DOHH2 (cell line): ENCODE measurements around the gene JOSD1.

Experiments
- H3F3A ChIP-seq: fragments of 200-600 bp; sonication (generic), shearing (Covaris generic); 2 replicates; pipeline ENCODE4 v1.6.0; 2016; ENCODE audit warnings: antibody characterized with exemption, mild to moderate bottlenecking; ENCODE audit not compliant: control insufficient read depth, insufficient read depth
- H3K27ac ChIP-seq: fragments of 200-600 bp; sonication (generic); 2 replicates; pipeline ENCODE4 v1.5.1; 2014; ENCODE audit warnings: low read depth, mild to moderate bottlenecking, low read length, moderate library complexity
- H3K27me3 ChIP-seq: fragments of 200-600 bp; sonication (generic); 2 replicates; pipeline ENCODE4 v1.6.1; 2014; ENCODE audit warnings: mild to moderate bottlenecking, low read length, mixed read lengths; ENCODE audit not compliant: control insufficient read depth
- H3K36me3 ChIP-seq: fragments of 200-600 bp; sonication (generic); 2 replicates; pipeline ENCODE4 v1.6.1; 2014; ENCODE audit warnings: mild to moderate bottlenecking, low read length, moderate library complexity, mixed read lengths; ENCODE audit not compliant: control insufficient read depth
- H3K4me1 ChIP-seq: fragments of 200-600 bp; sonication (generic); 2 replicates; pipeline ENCODE4 v1.6.1; 2014; ENCODE audit warnings: mild to moderate bottlenecking, low read length, mixed read lengths; ENCODE audit not compliant: control insufficient read depth
- H3K4me2 ChIP-seq: fragments of 200-600 bp; sonication (generic); 2 replicates; pipeline ENCODE4 v1.6.0; 2014; ENCODE audit warnings: mild to moderate bottlenecking, low read length, moderate library complexity
- H3K4me3 ChIP-seq: fragments of 200-600 bp; sonication (generic); 2 replicates; pipeline ENCODE4 v1.5.1; 2014; ENCODE audit warnings: mild to moderate bottlenecking, low read length, mixed read lengths
- H3K79me2 ChIP-seq: fragments of 200-600 bp; sonication (generic); 2 replicates; pipeline ENCODE4 v1.6.1; 2014; ENCODE audit warnings: mild to moderate bottlenecking, low read length, mixed read lengths; ENCODE audit not compliant: control insufficient read depth
- H3K9me2 ChIP-seq: fragments of 200-600 bp; sonication (generic); replicated peaks from 2 replicates; pipeline ENCODE4 v1.6.1; 2014; ENCODE audit warnings: mild to moderate bottlenecking, low read length, mixed read lengths; ENCODE audit not compliant: control insufficient read depth
- H3K9me3 ChIP-seq: fragments of 200-600 bp; sonication (generic); 2 replicates; pipeline ENCODE4 v1.6.1; 2014; ENCODE audit warnings: antibody characterized with exemption, low read length, mixed read lengths; ENCODE audit not compliant: control insufficient read depth, insufficient read depth
- H4K20me1 ChIP-seq: fragments of 200-600 bp; sonication (generic); 2 replicates; pipeline ENCODE4 v1.6.0; 2014; ENCODE audit warnings: low read depth, mild to moderate bottlenecking, antibody characterized with exemption, low read length, moderate library complexity; ENCODE audit not compliant: control insufficient read depth, insufficient read depth
- EZH2phosphoT487 ChIP-seq: fragments of 200-600 bp; sonication (generic); IDR thresholded peaks from 2 replicates; pipeline ENCODE4 v1.6.1; 2017; ENCODE audit warnings: borderline replicate concordance, mild to moderate bottlenecking, antibody characterized with exemption, low read length, moderate library complexity, mixed read lengths
- TF ChIP-seq, protein P1 (sequence below): fragments of 200-600 bp; sonication (generic); IDR thresholded peaks from one replicate; pipeline ENCODE4 v1.5.1; 2014; ENCODE audit warnings: antibody characterized with exemption, mild to moderate bottlenecking, low read depth, low read length; ENCODE audit not compliant: poor library complexity, severe bottlenecking

The JOSD1 gene

DNA sequence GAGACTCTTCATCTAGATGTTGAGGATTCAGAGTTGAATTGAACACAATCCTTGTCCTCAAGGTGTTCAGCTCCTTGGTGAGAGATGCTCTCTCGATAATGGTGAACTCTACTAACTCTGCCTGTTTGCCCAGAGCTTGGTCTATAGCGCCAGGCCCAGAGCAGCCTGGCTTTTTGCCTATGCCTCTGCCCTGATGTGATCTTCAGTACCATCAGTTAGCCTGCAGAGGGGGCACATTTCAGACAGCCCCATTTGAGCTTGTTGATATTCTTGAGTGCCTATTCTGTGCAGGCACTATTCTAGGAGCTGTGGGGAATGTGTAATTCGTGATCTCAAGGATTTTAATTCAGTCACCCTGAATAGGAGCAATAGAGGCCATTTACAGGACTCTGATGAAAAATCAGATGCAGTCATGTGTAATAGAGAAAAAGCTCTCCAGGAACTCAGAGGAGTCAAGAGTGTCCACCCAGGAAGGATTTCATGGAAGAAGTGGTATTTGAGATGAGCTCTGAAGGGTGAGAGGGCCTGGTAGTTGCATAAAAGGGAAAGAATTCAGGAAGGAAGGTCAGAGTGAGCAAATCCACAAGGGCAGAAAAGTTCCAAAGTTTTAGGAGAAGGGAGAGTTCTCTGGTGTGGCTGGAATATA lies 24.3 kb upstream of the JOSD1 start:
- H3K27ac ChIP-seq = no peak overlapping the region
- no peaks in the 10 kb centered on the region for H4K20me1 ChIP-seq
- peaks cover 85% of the 10 kb centered on the region for H3K36me3 ChIP-seq
- H3K9me2 ChIP-seq = no peaks in the 10 kb centered on the region
- no peaks in the 10 kb centered on the region for H3K27me3 ChIP-seq
- H3K4me1 ChIP-seq = no peaks in the 10 kb centered on the region
- peaks cover 3% of the 10 kb centered on the region; the same call in 1 of the 2 replicates for H3F3A ChIP-seq
- no peak overlapping the region for H3K4me2 ChIP-seq
- no peak overlapping the region for H3K4me3 ChIP-seq
- TF ChIP-seq, protein P1, sequence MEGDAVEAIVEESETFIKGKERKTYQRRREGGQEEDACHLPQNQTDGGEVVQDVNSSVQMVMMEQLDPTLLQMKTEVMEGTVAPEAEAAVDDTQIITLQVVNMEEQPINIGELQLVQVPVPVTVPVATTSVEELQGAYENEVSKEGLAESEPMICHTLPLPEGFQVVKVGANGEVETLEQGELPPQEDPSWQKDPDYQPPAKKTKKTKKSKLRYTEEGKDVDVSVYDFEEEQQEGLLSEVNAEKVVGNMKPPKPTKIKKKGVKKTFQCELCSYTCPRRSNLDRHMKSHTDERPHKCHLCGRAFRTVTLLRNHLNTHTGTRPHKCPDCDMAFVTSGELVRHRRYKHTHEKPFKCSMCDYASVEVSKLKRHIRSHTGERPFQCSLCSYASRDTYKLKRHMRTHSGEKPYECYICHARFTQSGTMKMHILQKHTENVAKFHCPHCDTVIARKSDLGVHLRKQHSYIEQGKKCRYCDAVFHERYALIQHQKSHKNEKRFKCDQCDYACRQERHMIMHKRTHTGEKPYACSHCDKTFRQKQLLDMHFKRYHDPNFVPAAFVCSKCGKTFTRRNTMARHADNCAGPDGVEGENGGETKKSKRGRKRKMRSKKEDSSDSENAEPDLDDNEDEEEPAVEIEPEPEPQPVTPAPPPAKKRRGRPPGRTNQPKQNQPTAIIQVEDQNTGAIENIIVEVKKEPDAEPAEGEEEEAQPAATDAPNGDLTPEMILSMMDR = peak; percentile 71
- TF ChIP-seq EZH2phosphoT487 = no peak
- no peaks in the 10 kb centered on the region for H3K9me3 ChIP-seq
- no peaks in the 10 kb centered on the region for H3K79me2 ChIP-seq

DNA sequence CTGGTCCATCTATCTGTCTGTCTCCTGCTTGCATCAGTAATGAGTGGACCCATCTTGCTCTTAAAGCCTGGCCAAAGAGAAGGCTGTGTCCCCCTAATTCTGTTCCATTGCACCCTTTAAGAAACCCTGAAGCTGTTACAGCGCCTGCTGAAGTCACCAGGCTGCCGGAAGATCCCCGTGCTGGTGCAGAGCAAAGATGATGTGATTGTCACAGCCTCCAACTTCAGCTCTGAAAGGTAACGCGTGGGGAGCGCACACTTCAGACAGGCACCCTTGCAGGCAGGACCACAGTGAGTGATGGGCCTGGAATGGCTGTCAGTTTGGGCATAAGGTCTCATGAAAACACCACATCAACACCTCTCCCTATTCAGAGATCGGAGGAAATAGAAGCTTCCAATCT lies 23.4 kb upstream of the JOSD1 start:
- Histone ChIP-seq H3K27ac (no peak overlapping the region), H3F3A (peaks cover 3% of the 10 kb centered on the region; the same call in 1 of the 2 replicates), H3K36me3 (peaks cover 80% of the 10 kb centered on the region), H3K9me2 (no peaks in the 10 kb centered on the region), H3K9me3 (no peaks in the 10 kb centered on the region), H3K4me3 (no peak overlapping the region), H3K27me3 (no peaks in the 10 kb centered on the region), H4K20me1 (no peaks in the 10 kb centered on the region), H3K79me2 (no peaks in the 10 kb centered on the region), H3K4me1 (no peaks in the 10 kb centered on the region), H3K4me2 (no peak overlapping the region)
- TF ChIP-seq, protein P1 = no peak
- TF ChIP-seq EZH2phosphoT487 = no peak

DNA sequence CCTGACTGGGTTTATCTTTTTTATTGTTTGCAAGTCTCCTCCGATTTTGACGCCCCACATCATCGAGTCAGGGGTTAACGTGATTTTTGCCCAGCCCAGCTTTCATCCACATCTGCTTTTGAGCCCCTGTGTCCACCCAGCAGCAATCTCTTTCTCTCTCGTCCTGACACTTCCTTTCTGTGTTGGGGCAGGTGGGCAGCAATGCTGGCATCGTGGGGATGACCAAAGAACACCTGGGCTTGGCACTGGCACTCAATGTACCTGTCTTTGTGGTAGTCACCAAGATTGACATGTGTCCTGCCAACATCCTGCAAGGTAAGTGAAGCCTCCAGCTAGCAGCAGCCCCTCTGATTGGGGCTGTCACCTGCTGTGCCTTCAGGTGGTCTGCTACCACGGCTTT lies 20.8 kb upstream of the JOSD1 start:
- TF ChIP-seq, protein P1 = no peak
- no peak for TF ChIP-seq EZH2phosphoT487
- Histone ChIP-seq H3K4me3 (no peak overlapping the region), H3K27ac (no peak overlapping the region), H3K9me3 (no peaks in the 10 kb centered on the region), H4K20me1 (no peaks in the 10 kb centered on the region), H3K79me2 (peaks cover under 1% of the 10 kb centered on the region; the same call in 1 of the 2 replicates), H3K4me1 (no peaks in the 10 kb centered on the region), H3K27me3 (no peaks in the 10 kb centered on the region), H3K9me2 (no peaks in the 10 kb centered on the region), H3F3A (peaks cover 3% of the 10 kb centered on the region; the same call in 1 of the 2 replicates), H3K4me2 (no peak overlapping the region), H3K36me3 (peaks cover 72% of the 10 kb centered on the region)
